PC-9 (cell line): ENCODE results near the gene RAB40B. TPM values are rescaled to one million over a fixed set of nuclear protein-coding genes. Genes with fewer than 3 reads are reported as not detected.

Source experiments
- BruUV-seq: library from RNA; stranded (reverse); fragments of 400-500 nt; replicated peaks from 2 replicates; lab custom pipeline; 2021; lab: Mats Ljungman, UMichigan
- CTCF ChIA-PET: fragments of 300-600 bp; sonication (Branson Sonifier 250); formaldehyde crosslinking; loops from one replicate; lab custom pipeline; 2022; ENCODE audit warnings: antibody characterized with exemption; lab: Charles Lee
- POLR2A ChIA-PET: fragments of 300-600 bp; sonication (Branson Sonifier 250); formaldehyde crosslinking; loops from one replicate; lab custom pipeline; 2022; ENCODE audit warnings: antibody characterized with exemption; ENCODE audit not compliant: unreplicated experiment; lab: Charles Lee
- DNase-seq, 2 experiments: peaks; one replicate each; pipeline versions ENCODE4 v3.0.0 to v3.0.0-alpha.2; 2015 to 2022; ENCODE audit warnings: mixed read lengths in 1 of 2
- H2AFZ ChIP-seq: fragments of 200-600 bp; sonication (generic); 2 replicates; pipeline ENCODE4 v1.8.1; 2017; ENCODE audit warnings: antibody characterized with exemption
- H3F3A ChIP-seq: fragments of 200-600 bp; sonication (generic); 2 replicates; pipeline ENCODE4 v1.8.1; 2017; ENCODE audit warnings: antibody characterized with exemption, mild to moderate bottlenecking, low read depth; ENCODE audit not compliant: insufficient read depth
- H3K27ac ChIP-seq: fragments of 200-600 bp; sonication (generic); 2 replicates; pipeline ENCODE4 v1.6.1; 2016; ENCODE audit warnings: mixed run types
- H3K27me3 ChIP-seq: fragments of 200-600 bp; sonication (generic); 2 replicates; pipeline ENCODE4 v1.6.1; 2016; ENCODE audit warnings: low read depth, mixed run types; ENCODE audit not compliant: insufficient read depth
- H3K36me3 ChIP-seq: fragments of 200-600 bp; sonication (generic); 2 replicates; pipeline ENCODE4 v1.6.1; 2016; ENCODE audit warnings: low read depth, mixed run types
- H3K4me1 ChIP-seq: fragments of 200-600 bp; sonication (generic); replicated peaks from 2 replicates; pipeline ENCODE4 v1.6.1; 2016; ENCODE audit warnings: mixed run types; ENCODE audit not compliant: insufficient read depth
- H3K4me2 ChIP-seq: fragments of 200-600 bp; sonication (generic); 2 replicates; pipeline ENCODE4 v1.6.1; 2017; ENCODE audit warnings: mixed run types
- H3K4me3 ChIP-seq: fragments of 200-600 bp; sonication (generic); 2 replicates; pipeline ENCODE4 v1.6.1; 2016; ENCODE audit warnings: mixed run types
- H3K79me2 ChIP-seq: fragments of 200-600 bp; sonication (generic); 2 replicates; pipeline ENCODE4 v1.6.1; 2017; ENCODE audit warnings: low read depth, mixed run types
- H3K9me2 ChIP-seq: fragments of 200-600 bp; sonication (generic); 2 replicates; pipeline ENCODE4 v1.8.1; 2017; ENCODE audit warnings: mild to moderate bottlenecking; ENCODE audit not compliant: insufficient read depth
- H3K9me3 ChIP-seq: fragments of 200-600 bp; sonication (generic); 2 replicates; pipeline ENCODE4 v1.8.1; 2016; ENCODE audit warnings: low read depth; ENCODE audit not compliant: insufficient read depth
- H4K20me1 ChIP-seq: fragments of 200-600 bp; sonication (generic); 2 replicates; pipeline ENCODE4 v1.8.1; 2017; ENCODE audit not compliant: insufficient read depth
- CTCF ChIP-seq: fragments of 200-600 bp; sonication (generic); conservative IDR thresholded peaks from 2 replicates; pipeline ENCODE4 v1.6.1; 2017; ENCODE audit warnings: mixed run types, antibody characterized with exemption, mild to moderate bottlenecking, moderate library complexity
- EZH2 ChIP-seq: fragments of 200-600 bp; sonication (generic); IDR thresholded peaks from 2 replicates; pipeline ENCODE4 v1.8.0; 2017; ENCODE audit warnings: antibody characterized with exemption, low read depth
- intact Hi-C: fragments of 100-400 bp; cut with micrococcal nuclease; formaldehyde crosslinking; loops from one replicate; pipeline ENCODE4 v1.10.0; 2022; ENCODE audit not compliant: unreplicated experiment
- total RNA-seq: library from RNA; stranded (reverse); gene quantifications from 2 replicates; pipeline ENCODE4 v1.2.3, GENCODE V29; 2021

Gene RAB40B
- total RNA-seq, 1 experiment from 2014 or later = 7.9 TPM

DNA sequence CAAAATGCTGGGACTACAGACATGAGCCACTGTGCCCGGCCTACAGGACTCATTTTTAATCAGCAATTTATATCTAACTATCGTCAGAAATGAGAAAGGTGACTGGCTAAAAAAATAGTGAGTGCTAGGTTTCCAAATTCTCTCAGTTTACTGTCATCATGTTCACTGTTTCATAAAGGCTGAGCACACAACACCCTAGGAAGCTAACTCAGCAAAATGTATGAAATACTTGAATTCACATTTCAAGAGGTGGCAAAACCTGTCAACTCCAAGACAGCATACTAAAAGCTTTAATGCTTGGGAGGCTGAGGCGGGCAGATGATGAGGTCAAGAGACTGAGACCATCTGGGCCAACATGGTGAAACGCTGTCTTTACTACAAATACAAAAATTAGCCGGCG, 67.0 kb downstream of the RAB40B start:
- no peak overlapping the region for H3K4me3 ChIP-seq
- H3K9me3 ChIP-seq = no peaks in the 10 kb centered on the region
- DNase-seq = no peak
- TF ChIP-seq CTCF = no peak
- TF ChIP-seq EZH2 = no peak
- H3K27me3 ChIP-seq = no peaks in the 10 kb centered on the region
- H3F3A ChIP-seq = no peaks in the 10 kb centered on the region
- H3K4me1 ChIP-seq = no peaks in the 10 kb centered on the region
- no TSS peak for BruUV-seq
- H3K79me2 ChIP-seq = peaks cover 30% of the 10 kb centered on the region
- H3K4me2 ChIP-seq = no peak overlapping the region
- ChIA-PET CTCF (no interaction called here), POLR2A (interaction anchor here (0.7 kb wide), 1 partner anchor 22 kb away, joined by 5 read pairs; no protein-coding TSS in a partner anchor)
- intact Hi-C loops = no loop called here
- H2AFZ ChIP-seq = no peak overlapping the region
- peaks cover 5% of the 10 kb centered on the region for H4K20me1 ChIP-seq
- 0 out of 2 replicates have a peak, but pooled peaks cover 3% of the 10 kb centered on the region for H3K36me3 ChIP-seq
- no peak overlapping the region for H3K27ac ChIP-seq
- H3K9me2 ChIP-seq = no peaks in the 10 kb centered on the region

GRCh38 chr17:82630212-82630611, 68.3 kb downstream of the RAB40B start:
- POLR2A ChIA-PET = no interaction called here

DNA sequence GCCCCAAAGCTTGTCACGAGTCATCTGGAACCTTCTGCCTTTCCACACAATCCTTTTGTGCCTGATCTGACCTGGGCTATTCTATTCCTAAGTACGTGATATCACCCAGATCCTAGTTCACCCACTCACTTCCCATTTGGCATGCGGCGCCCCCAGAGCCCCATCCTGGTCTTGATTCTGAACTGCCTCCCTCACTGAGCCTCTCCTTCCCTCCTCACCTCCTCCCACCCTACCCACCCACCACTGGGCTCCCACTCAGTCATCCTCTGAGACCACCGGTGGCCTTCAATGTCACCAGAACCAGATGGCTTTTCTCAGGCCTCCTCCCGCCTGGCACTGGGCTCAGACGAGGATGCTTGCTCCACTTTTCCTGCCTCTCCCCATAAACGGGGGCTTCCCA, 68.8 kb downstream of the RAB40B start:
- no TSS peak for BruUV-seq
- Histone ChIP-seq H3F3A (no peaks in the 10 kb centered on the region), H2AFZ (no peak overlapping the region), H3K36me3 (0 out of 2 replicates have a peak, but pooled peaks cover 3% of the 10 kb centered on the region), H3K9me3 (no peaks in the 10 kb centered on the region), H3K4me1 (no peaks in the 10 kb centered on the region), H3K79me2 (peaks cover 20% of the 10 kb centered on the region), H3K4me3 (no peak overlapping the region), H3K27me3 (no peaks in the 10 kb centered on the region), H3K4me2 (no peak overlapping the region), H3K9me2 (no peaks in the 10 kb centered on the region), H4K20me1 (peaks cover 5% of the 10 kb centered on the region), H3K27ac (no peak overlapping the region)
- ChIA-PET POLR2A (no interaction called here), CTCF (no interaction called here)
- TF ChIP-seq CTCF (no peak), EZH2 (no peak)
- intact Hi-C loops = no loop called here
- DNase-seq = no peak

More at GRCh38 chr17:82630212-82630611, 68.3 kb downstream of the RAB40B start:
- H3K9me2 ChIP-seq = no peaks in the 10 kb centered on the region
- BruUV-seq = no TSS peak
- no peaks in the 10 kb centered on the region for H3K9me3 ChIP-seq
- H3K4me2 ChIP-seq = no peak overlapping the region
- no peak for DNase-seq
- H3K4me3 ChIP-seq = no peak overlapping the region
- no peaks in the 10 kb centered on the region for H3F3A ChIP-seq
- H3K79me2 ChIP-seq = peaks cover 25% of the 10 kb centered on the region
- H3K4me1 ChIP-seq = no peaks in the 10 kb centered on the region
- H2AFZ ChIP-seq = no peak overlapping the region
- intact Hi-C loops = no loop called here
- H3K27ac ChIP-seq = no peak overlapping the region
- TF ChIP-seq CTCF = no peak
- no peak for TF ChIP-seq EZH2
- H3K36me3 ChIP-seq = 0 out of 2 replicates have a peak, but pooled peaks cover 3% of the 10 kb centered on the region
- H3K27me3 ChIP-seq = no peaks in the 10 kb centered on the region
- CTCF ChIA-PET = no interaction called here
- H4K20me1 ChIP-seq = peaks cover 5% of the 10 kb centered on the region
